Stimulated activated CD4-positive, alpha-beta T cell treated with anti-CD3 and anti-CD28 coated beads, Interleukin-4, amount 100 ng/mL, for 24 hours (primary cell): ENCODE data around the gene TERF2IP.

Source experiments
- DNase-seq: peaks from one replicate; pipeline ENCODE4 v3.0.0-alpha.2; 2020

The TERF2IP gene, protein sequence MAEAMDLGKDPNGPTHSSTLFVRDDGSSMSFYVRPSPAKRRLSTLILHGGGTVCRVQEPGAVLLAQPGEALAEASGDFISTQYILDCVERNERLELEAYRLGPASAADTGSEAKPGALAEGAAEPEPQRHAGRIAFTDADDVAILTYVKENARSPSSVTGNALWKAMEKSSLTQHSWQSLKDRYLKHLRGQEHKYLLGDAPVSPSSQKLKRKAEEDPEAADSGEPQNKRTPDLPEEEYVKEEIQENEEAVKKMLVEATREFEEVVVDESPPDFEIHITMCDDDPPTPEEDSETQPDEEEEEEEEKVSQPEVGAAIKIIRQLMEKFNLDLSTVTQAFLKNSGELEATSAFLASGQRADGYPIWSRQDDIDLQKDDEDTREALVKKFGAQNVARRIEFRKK

GRCh38 chr16:75647492-75648264 lies at the start of gene TERF2IP, which contains the start of gene KARS1:
Gene TERF2IP (plus strand): TSS chr16:75647773. CDS start chr16:75647883, 110 bp downstream.
Gene KARS1 (minus strand): TSS chr16:75647665. CDS start chr16:75647639, 26 bp downstream.
- DNase-seq = peak; percentile 95

DNA sequence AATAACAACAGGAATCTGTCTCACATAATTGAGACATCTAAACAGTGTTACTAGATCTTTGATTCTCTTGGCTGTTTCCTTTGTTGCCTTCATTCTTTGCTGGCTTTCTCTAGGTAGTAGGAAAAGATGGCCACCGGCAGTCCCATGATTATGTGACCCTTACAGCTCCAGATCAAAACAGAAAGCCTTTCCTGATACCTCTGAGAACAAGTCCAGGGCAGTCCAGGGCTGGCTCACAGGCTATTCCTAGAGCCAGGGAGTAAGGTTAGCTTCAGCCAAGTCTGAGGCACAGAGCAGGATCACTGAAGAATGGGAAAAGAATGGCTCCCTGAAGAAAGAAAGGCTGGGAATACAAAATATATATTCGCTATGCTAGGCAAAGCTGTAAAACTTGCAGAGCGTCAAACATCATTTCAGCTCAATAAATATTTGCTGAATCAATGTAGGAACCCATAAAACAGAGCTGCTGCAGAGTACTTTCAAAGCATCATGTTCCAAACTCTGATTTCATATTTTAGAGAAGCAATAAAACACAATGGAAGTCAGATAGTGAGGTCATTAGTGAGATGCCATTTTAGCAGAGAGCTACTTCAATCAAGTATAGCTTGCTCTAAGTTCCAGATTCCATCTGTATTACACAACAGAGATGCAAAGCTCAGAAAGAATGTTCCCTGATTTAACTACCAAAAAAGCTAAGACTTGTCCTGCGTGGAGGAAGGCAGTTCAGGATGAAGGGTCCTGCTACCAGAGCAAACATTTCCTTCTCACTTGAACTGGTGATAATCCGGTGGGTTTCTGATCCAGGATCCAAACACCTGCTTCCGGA lies 47.9 kb upstream of the TERF2IP start:
- DNase-seq = no peak

GRCh38 chr16:75603241-75603640 lies 44.3 kb upstream of the TERF2IP start:
- DNase-seq = no peak

DNA sequence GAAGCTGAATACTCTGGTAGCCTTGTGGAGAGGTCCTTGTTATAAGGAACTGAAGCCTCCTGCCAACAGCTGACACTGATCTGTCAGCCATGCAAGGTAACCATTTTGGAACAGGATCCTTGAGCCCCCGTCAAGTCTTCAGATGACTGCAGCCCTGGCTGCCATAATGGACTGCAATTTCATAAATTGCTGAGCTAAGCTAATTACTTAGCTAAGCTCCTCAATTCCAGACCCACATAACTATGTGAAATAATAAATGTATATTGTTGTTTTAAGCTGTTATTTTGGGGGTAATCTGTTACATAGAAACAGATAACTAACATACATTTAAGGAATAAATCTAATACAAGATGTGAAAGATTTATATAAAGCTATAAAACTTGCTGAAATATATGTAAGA lies 41.1 kb upstream of the TERF2IP start:
- no peak for DNase-seq

DNA sequence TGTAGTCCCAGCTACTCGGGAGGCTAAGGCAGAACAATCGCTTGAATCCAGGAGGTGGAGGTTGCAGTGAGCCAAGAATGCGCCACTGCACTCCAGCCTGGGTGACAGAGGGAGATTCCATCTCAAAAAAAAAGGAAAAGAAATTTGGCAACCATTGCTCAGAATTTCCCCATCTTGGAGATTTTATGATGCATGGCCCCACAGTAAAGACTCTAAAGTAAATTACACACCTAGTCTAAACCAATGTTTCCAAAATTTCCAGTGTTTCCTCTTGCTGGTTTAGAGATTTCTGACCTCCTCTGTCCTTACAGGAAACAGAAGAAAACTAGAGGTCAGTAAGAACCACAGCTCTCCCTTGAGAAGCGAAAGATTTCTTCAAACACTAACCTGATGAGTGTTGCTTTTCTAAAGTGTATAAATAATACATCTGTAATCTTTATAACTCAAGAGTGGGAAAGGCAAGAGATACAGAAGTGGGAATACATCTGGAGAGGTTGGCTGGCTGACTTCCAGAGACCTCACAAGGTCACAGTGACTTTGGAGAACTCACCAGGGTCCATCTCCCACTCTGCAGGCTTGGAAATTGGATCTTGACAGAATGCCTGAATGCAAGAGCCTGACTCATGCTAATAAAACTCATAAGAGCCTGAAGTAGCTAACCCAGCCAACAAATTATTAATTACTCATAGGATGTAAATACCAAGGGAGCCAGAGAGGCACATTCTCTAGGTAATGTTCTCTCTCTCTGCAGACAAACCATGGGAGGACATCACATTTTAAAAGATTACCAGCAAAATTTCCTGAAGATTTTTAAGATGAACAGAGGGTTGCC lies 33.3 kb upstream of the TERF2IP start:
- no peak for DNase-seq

DNA sequence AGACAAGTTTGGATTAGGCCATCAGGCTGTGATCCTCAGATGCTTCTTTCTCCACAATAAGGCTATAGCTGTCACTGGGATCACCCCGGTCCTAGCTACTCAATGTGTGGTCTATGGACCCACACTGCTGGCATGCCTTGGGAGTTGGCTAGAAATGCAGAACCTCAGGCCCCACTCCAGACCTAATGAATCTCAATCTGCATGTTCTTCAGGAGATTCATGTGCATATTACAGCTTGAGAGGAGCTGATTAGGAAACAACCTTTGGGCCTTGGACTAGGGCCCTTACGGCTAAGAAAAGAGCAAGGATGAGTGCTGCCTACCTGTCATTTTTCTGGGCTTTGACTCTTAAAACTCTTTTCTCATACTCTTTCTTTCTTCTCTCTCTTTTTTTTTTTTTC lies 32.0 kb upstream of the TERF2IP start:
- DNase-seq = no peak

- DNase-seq = peak; percentile 17
Observed at GRCh38 chr16:75616521-75617010, 31.0 kb upstream of the TERF2IP start.

- DNase-seq = no peak
Observed at GRCh38 chr16:75617121-75617520, 30.5 kb upstream of the TERF2IP start.

- no peak for DNase-seq
Observed at GRCh38 chr16:75618780-75619179, 28.8 kb upstream of the TERF2IP start.

GRCh38 chr16:75620326-75621169 lies 27.0 kb upstream of the TERF2IP start:
- peak; percentile 30 for DNase-seq

GRCh38 chr16:75621170-75621477 lies 26.4 kb upstream of the TERF2IP start:
- no peak for DNase-seq

- peak; percentile 98 for DNase-seq
Observed at GRCh38 chr16:75622761-75623605, 24.6 kb upstream of the TERF2IP start, which contains the start of gene ADAT1. Gene ADAT1 (minus strand): TSS chr16:75623281. CDS start chr16:75620799, 2,482 bp downstream.

DNA sequence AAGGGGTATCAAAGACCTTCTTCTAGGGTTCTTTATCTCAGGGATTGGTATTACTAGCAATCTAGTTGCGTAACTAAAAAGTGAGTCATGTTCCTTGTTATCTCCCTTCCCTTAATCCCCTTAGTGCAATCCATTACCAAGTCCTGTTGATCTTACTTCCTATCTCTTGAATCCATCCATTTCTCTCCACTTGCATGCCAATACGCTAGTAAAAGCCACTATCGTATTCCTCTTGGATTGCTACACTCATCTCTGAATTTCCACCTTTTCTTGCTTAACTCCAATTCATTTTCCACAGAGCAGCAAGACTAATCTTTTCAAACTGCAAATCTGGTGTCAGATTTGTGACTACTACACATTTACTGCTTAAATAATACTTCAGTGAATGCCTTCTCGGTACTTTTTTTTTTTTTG lies 22.6 kb upstream of the TERF2IP start:
- no peak for DNase-seq

- DNase-seq = no peak
Observed at GRCh38 chr16:75626806-75627205, 20.8 kb upstream of the TERF2IP start.

- no peak for DNase-seq
Observed at GRCh38 chr16:75627851-75628250, 19.7 kb upstream of the TERF2IP start.

DNA sequence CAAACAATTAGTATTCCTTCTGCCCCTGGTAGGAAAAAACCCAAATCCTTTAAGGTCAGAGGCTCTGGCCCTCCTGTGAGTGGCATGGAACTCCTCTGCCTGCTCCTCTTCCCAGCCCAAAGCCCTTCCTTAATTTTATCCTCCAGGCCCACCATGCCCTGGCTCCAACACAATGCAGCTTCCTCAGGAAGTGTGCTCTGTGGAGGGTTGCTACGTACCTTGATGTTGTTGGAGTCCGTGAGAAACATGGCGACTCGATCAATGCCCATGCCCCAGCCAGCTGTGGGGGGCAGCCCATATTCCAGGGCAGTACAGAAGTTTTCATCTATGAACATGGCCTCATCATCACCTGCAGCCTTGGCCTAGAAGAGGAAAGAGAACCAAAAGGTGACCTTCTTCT lies 19.2 kb upstream of the TERF2IP start:
- no peak for DNase-seq

DNA sequence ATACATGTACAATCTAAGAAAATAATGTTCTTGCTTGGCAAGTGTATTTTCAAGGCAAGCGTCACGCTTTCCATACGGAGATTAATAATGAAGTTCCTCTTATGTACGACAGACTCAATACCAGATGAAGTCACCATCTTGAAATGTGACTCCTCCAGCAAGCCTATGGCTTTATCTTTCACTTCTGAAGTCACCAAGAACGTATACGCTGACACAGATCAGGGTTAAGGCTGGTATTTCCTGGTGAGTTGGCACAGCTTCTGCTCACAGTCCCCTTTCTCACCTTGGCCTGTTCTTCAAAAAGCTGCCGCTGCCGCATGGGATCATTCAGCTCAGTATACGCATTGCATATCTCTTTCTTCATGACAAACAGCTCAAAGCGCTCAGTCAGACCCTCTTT lies 18.4 kb upstream of the TERF2IP start:
- DNase-seq = no peak

GRCh38 chr16:75630052-75630451 lies 17.5 kb upstream of the TERF2IP start:
- no peak for DNase-seq

DNA sequence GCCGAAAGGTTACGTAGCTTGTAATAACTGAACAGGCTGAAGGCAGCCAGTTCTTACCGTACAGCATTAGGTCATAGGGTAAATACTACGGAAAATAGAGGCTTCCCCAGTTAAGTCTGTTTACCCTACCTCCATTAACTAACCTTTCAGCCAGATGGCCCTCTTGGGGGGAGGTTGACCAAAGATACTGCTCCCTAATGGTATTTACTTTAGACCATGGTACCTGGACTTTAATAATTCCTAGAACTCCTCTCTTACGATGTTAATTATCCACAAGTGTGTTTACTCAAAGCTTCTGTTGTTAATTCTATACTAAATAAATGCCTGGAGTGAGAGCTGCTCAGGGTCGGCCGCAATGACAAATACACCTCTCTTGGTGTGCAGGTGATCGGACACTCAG lies 14.7 kb upstream of the TERF2IP start:
- no peak for DNase-seq

GRCh38 chr16:75635036-75635435 lies 12.5 kb upstream of the TERF2IP start:
- no peak for DNase-seq
